WTC11 (cell line): ENCODE results near the gene C5orf15. TPM values are rescaled to one million over a fixed set of nuclear protein-coding genes. Genes with fewer than 3 reads are reported as not detected.

ENCODE experiments used
- ATAC-seq: fragments of 200-7000 bp; cut with Tn5 transposase; 2 replicates; pipeline ENCODE4 v1.10.0; 2021; ENCODE audit warnings: mild to moderate bottlenecking, moderate library complexity
- CTCF ChIA-PET: fragments of 300-600 bp; sonication (Branson Sonifier 250); formaldehyde crosslinking; loops from one replicate; lab custom pipeline; 2021; ENCODE audit warnings: antibody characterized with exemption; lab: Charles Lee
- POLR2A ChIA-PET: fragments of 350-600 bp; sonication (Branson Sonifier 250); formaldehyde crosslinking; loops from one replicate; lab custom pipeline; 2021; ENCODE audit warnings: antibody characterized with exemption; lab: Charles Lee
- DNase-seq: peaks from one replicate; pipeline ENCODE4 v3.0.0; 2021; ENCODE audit warnings: low spot score
- H3K27ac Mint-ChIP-seq: 2 replicates; pipeline ENCODE4 v1.8.0; 2021; ENCODE audit warnings: mixed read lengths
- H3K27me3 Mint-ChIP-seq: 2 replicates; pipeline ENCODE4 v1.8.0; 2021; ENCODE audit warnings: low read depth, mild to moderate bottlenecking, moderate library complexity, mixed read lengths
- H3K36me3 Mint-ChIP-seq: 2 replicates; pipeline ENCODE4 v1.8.0; 2021; ENCODE audit warnings: mixed read lengths
- H3K4me1 Mint-ChIP-seq: 2 replicates; pipeline ENCODE4 v1.8.0; 2022; ENCODE audit warnings: mixed read lengths
- H3K4me3 Mint-ChIP-seq: 2 replicates; pipeline ENCODE4 v1.8.0; 2021; ENCODE audit warnings: mild to moderate bottlenecking, moderate library complexity, mixed read lengths
- H3K9me3 Mint-ChIP-seq: 2 replicates; pipeline ENCODE4 v1.8.0; 2021; ENCODE audit warnings: mixed read lengths
- CBFB ChIP-seq: sonication (generic); formaldehyde crosslinking; IDR thresholded peaks from 2 replicates; pipeline ENCODE4 v1.8.1; 2022; ENCODE audit warnings: mild to moderate bottlenecking, low read depth, missing genetic modification reagents
- CREB1 ChIP-seq: sonication (generic); formaldehyde crosslinking; IDR thresholded peaks from 2 replicates; pipeline ENCODE4 v1.8.0; 2023; ENCODE audit warnings: mild to moderate bottlenecking, missing genetic modification reagents
- CREM ChIP-seq: sonication (generic); formaldehyde crosslinking; IDR thresholded peaks from 2 replicates; pipeline ENCODE4 v1.8.1; 2022; ENCODE audit warnings: mild to moderate bottlenecking, missing genetic modification reagents, moderate library complexity
- ELF4 ChIP-seq: sonication (generic); formaldehyde crosslinking; IDR thresholded peaks from 2 replicates; pipeline ENCODE4 v1.8.1; 2022; ENCODE audit warnings: low read depth, mild to moderate bottlenecking, moderate library complexity, missing genetic modification reagents
- ETV6 ChIP-seq: sonication (generic); formaldehyde crosslinking; IDR thresholded peaks from 2 replicates; pipeline ENCODE4 v1.8.1; 2022; ENCODE audit warnings: mild to moderate bottlenecking, missing genetic modification reagents
- FOXJ3 ChIP-seq: sonication (generic); formaldehyde crosslinking; IDR thresholded peaks from 2 replicates; pipeline ENCODE4 v1.9.0; 2021; ENCODE audit warnings: missing genetic modification reagents, mild to moderate bottlenecking, borderline replicate concordance
- MXD4 ChIP-seq: fragments of 250-450 bp; sonication (Bioruptor Pico); IDR thresholded peaks from 2 replicates; pipeline ENCODE4 v1.8.0; 2021; ENCODE audit warnings: mild to moderate bottlenecking, moderate library complexity, borderline replicate concordance
- NR1H2 ChIP-seq: sonication (generic); formaldehyde crosslinking; IDR thresholded peaks from 2 replicates; pipeline ENCODE4 v1.9.0; 2021; ENCODE audit warnings: mild to moderate bottlenecking, moderate library complexity, missing genetic modification reagents
- OVOL2 ChIP-seq: fragments of 250-450 bp; sonication (Bioruptor Pico); IDR thresholded peaks from 2 replicates; pipeline ENCODE4 v1.9.0; 2021; ENCODE audit warnings: mild to moderate bottlenecking, borderline replicate concordance
- RELA ChIP-seq: sonication (generic); formaldehyde crosslinking; IDR thresholded peaks from 2 replicates; pipeline ENCODE4 v1.8.1; 2022; ENCODE audit warnings: missing genetic modification reagents, mild to moderate bottlenecking, borderline replicate concordance
- SOX15 ChIP-seq: fragments of 250-450 bp; sonication (Bioruptor Pico); IDR thresholded peaks from 2 replicates; pipeline ENCODE4 v1.9.0; 2021; ENCODE audit warnings: mild to moderate bottlenecking
- TEAD1 ChIP-seq: sonication (generic); formaldehyde crosslinking; IDR thresholded peaks from 2 replicates; pipeline ENCODE4 v1.8.0; 2022; ENCODE audit warnings: mild to moderate bottlenecking, missing genetic modification reagents
- TP53 ChIP-seq: sonication (generic); formaldehyde crosslinking; IDR thresholded peaks from 2 replicates; pipeline ENCODE4 v1.8.1; 2023; ENCODE audit warnings: mild to moderate bottlenecking, missing genetic modification reagents
- ZNF138 ChIP-seq: sonication (generic); formaldehyde crosslinking; conservative IDR thresholded peaks from 2 replicates; pipeline ENCODE4 v1.8.1; 2022; ENCODE audit warnings: mild to moderate bottlenecking, moderate library complexity, missing genetic modification reagents
- ZNF219 ChIP-seq: sonication (generic); formaldehyde crosslinking; IDR thresholded peaks from 2 replicates; pipeline ENCODE4 v1.8.0; 2023; ENCODE audit warnings: missing genetic modification reagents, mild to moderate bottlenecking, borderline replicate concordance
- ZNF232 ChIP-seq: sonication (generic); formaldehyde crosslinking; IDR thresholded peaks from 2 replicates; pipeline ENCODE4 v1.8.0; 2022; ENCODE audit warnings: mild to moderate bottlenecking, missing genetic modification reagents
- ZNF396 ChIP-seq: fragments of 250-450 bp; sonication (Bioruptor Pico); IDR thresholded peaks from 2 replicates; pipeline ENCODE4 v1.8.0; 2021; ENCODE audit warnings: mild to moderate bottlenecking, moderate library complexity, borderline replicate concordance
- total RNA-seq: library from RNA; stranded (reverse); gene quantifications from 3 replicates; pipeline ENCODE4 v1.2.3, GENCODE V29; 2021
- TF ChIP-seq, protein P1 (sequence below): sonication (generic); formaldehyde crosslinking; IDR thresholded peaks from 2 replicates; pipeline ENCODE4 v1.8.1; 2023; ENCODE audit warnings: mild to moderate bottlenecking, moderate library complexity, missing genetic modification reagents
- TF ChIP-seq, protein P2 (sequence below): sonication (generic); formaldehyde crosslinking; IDR thresholded peaks from 2 replicates; pipeline ENCODE4 v1.8.1; 2023; ENCODE audit warnings: mild to moderate bottlenecking, missing genetic modification reagents
- TF ChIP-seq, protein P3 (sequence below): sonication (generic); formaldehyde crosslinking; IDR thresholded peaks from 2 replicates; pipeline ENCODE4 v1.8.0; 2023; ENCODE audit warnings: mild to moderate bottlenecking, missing genetic modification reagents
- TF ChIP-seq, protein P4 (sequence below): sonication (generic); formaldehyde crosslinking; IDR thresholded peaks from 2 replicates; pipeline ENCODE4 v1.8.1; 2023; ENCODE audit warnings: mild to moderate bottlenecking, missing genetic modification reagents
- TF ChIP-seq, protein P5 (sequence below): sonication (generic); formaldehyde crosslinking; IDR thresholded peaks from 2 replicates; pipeline ENCODE4 v1.8.1; 2022; ENCODE audit warnings: mild to moderate bottlenecking, moderate library complexity, missing genetic modification reagents

The C5orf15 gene
- total RNA-seq, 1 experiment from 2014 or later, result 32.7 TPM

DNA sequence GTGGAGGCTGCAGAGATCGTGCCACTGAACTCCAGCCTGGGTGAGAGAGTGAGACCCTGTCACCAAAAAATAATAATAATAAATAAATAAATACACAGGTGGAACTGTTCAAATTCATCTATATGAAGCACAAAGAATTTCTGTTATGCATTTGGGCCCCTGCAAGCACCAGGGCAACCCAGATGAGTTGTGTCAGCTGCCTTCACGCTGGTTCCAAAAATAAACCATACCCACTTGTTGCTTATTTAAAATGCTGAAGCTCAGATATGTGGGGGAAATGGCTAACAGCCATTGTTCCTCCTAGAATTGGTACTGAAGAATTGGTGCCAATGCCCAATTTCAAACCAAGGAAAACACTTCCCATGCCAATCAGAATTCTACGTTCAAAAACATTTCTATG is 10.5 kb upstream of the C5orf15 start:
- ChIA-PET POLR2A (interaction anchor here (0.7 kb wide), 1 partner anchor 709 kb away, joined by 7 read pairs; no protein-coding TSS in a partner anchor), CTCF (interaction anchor here (0.6 to 4.4 kb wide), 5 partner anchors 18 to 1456 kb away, joined by 3 to 43 read pairs (median 4); partner anchors contain the start of gene VDAC1)
- ATAC-seq (no peak), DNase-seq (no peak)
- H3K4me1 Mint-ChIP-seq, result 0 out of 2 replicates have a peak, but pooled peaks cover 3% of the 10 kb centered on the region
- no peaks in the 10 kb centered on the region for H3K27me3 Mint-ChIP-seq
- no peak overlapping the region for H3K27ac Mint-ChIP-seq
- H3K4me3 Mint-ChIP-seq, result no peak overlapping the region
- H3K9me3 Mint-ChIP-seq, result no peaks in the 10 kb centered on the region
- TF ChIP-seq NR1H2 (CRISPR knock-in tag), result no peak
- TF ChIP-seq, protein P1, sequence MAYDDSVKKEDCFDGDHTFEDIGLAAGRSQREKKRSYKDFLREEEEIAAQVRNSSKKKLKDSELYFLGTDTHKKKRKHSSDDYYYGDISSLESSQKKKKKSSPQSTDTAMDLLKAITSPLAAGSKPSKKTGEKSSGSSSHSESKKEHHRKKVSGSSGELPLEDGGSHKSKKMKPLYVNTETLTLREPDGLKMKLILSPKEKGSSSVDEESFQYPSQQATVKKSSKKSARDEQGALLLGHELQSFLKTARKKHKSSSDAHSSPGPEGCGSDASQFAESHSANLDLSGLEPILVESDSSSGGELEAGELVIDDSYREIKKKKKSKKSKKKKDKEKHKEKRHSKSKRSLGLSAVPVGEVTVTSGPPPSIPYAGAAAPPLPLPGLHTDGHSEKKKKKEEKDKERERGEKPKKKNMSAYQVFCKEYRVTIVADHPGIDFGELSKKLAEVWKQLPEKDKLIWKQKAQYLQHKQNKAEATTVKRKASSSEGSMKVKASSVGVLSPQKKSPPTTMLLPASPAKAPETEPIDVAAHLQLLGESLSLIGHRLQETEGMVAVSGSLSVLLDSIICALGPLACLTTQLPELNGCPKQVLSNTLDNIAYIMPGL (CRISPR knock-in tag), result no peak
- H3K36me3 Mint-ChIP-seq, result peaks cover 64% of the 10 kb centered on the region

DNA sequence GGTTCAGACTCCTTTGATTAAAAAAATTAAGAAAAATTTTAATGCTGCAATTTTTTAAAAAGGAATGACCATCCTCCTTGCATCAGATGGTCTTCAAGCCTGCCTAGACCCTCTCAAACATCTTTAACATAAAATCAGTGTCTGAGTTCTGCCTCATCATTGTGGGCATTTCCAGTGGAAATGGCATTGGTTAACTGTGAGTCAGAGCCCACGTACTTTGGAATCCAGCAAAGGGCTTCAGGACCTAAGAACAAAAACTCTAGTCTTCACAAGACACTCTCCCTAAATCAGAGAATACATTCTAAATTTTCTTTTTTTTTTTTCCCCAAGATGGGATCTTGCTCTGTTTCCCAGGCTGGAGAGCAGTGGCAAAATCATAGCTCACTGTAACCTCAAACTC is 9.4 kb upstream of the C5orf15 start:
- no peak for ATAC-seq
- Mint-ChIP-seq H3K36me3 (peaks cover 67% of the 10 kb centered on the region), H3K4me3 (no peak overlapping the region), H3K27me3 (no peaks in the 10 kb centered on the region), H3K9me3 (no peaks in the 10 kb centered on the region), H3K4me1 (0 out of 2 replicates have a peak, but pooled peaks cover 3% of the 10 kb centered on the region), H3K27ac (peak overlapping the region; percentile 19; the same call in 1 of the 2 replicates)
- ChIA-PET CTCF (interaction anchor here (0.6 to 4.4 kb wide), 3 partner anchors 19 to 48 kb away, joined by 3 to 43 read pairs (median 3); no protein-coding TSS in a partner anchor), POLR2A (interaction anchor here (0.8 kb wide), 1 partner anchor 8 kb away, joined by 3 read pairs; no protein-coding TSS in a partner anchor)
- no peak for DNase-seq
- no peak for TF ChIP-seq OVOL2
- TF ChIP-seq RELA (CRISPR knock-in tag), result no peak
- no peak for TF ChIP-seq CREB1 (CRISPR knock-in tag)
- TF ChIP-seq FOXJ3 (CRISPR knock-in tag), result no peak
- no peak for TF ChIP-seq ZNF232 (CRISPR knock-in tag)
- no peak for TF ChIP-seq ZNF138
- no peak for TF ChIP-seq TP53
- TF ChIP-seq SOX15, result no peak
- TF ChIP-seq, protein P2, sequence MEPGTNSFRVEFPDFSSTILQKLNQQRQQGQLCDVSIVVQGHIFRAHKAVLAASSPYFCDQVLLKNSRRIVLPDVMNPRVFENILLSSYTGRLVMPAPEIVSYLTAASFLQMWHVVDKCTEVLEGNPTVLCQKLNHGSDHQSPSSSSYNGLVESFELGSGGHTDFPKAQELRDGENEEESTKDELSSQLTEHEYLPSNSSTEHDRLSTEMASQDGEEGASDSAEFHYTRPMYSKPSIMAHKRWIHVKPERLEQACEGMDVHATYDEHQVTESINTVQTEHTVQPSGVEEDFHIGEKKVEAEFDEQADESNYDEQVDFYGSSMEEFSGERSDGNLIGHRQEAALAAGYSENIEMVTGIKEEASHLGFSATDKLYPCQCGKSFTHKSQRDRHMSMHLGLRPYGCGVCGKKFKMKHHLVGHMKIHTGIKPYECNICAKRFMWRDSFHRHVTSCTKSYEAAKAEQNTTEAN, result no peak
- no peak for TF ChIP-seq ZNF219
- TF ChIP-seq CBFB (CRISPR knock-in tag), result no peak
- TF ChIP-seq CREM (CRISPR knock-in tag), result no peak
- TF ChIP-seq ELF4, result no peak
- no peak for TF ChIP-seq ETV6 (CRISPR knock-in tag)
- no peak for TF ChIP-seq MXD4 (CRISPR knock-in tag)
- TF ChIP-seq, protein P3, sequence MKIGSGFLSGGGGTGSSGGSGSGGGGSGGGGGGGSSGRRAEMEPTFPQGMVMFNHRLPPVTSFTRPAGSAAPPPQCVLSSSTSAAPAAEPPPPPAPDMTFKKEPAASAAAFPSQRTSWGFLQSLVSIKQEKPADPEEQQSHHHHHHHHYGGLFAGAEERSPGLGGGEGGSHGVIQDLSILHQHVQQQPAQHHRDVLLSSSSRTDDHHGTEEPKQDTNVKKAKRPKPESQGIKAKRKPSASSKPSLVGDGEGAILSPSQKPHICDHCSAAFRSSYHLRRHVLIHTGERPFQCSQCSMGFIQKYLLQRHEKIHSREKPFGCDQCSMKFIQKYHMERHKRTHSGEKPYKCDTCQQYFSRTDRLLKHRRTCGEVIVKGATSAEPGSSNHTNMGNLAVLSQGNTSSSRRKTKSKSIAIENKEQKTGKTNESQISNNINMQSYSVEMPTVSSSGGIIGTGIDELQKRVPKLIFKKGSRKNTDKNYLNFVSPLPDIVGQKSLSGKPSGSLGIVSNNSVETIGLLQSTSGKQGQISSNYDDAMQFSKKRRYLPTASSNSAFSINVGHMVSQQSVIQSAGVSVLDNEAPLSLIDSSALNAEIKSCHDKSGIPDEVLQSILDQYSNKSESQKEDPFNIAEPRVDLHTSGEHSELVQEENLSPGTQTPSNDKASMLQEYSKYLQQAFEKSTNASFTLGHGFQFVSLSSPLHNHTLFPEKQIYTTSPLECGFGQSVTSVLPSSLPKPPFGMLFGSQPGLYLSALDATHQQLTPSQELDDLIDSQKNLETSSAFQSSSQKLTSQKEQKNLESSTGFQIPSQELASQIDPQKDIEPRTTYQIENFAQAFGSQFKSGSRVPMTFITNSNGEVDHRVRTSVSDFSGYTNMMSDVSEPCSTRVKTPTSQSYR (CRISPR knock-in tag), result no peak
- TF ChIP-seq, protein P4, sequence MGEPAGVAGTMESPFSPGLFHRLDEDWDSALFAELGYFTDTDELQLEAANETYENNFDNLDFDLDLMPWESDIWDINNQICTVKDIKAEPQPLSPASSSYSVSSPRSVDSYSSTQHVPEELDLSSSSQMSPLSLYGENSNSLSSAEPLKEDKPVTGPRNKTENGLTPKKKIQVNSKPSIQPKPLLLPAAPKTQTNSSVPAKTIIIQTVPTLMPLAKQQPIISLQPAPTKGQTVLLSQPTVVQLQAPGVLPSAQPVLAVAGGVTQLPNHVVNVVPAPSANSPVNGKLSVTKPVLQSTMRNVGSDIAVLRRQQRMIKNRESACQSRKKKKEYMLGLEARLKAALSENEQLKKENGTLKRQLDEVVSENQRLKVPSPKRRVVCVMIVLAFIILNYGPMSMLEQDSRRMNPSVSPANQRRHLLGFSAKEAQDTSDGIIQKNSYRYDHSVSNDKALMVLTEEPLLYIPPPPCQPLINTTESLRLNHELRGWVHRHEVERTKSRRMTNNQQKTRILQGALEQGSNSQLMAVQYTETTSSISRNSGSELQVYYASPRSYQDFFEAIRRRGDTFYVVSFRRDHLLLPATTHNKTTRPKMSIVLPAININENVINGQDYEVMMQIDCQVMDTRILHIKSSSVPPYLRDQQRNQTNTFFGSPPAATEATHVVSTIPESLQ (CRISPR knock-in tag), result no peak
- TF ChIP-seq, protein P5, sequence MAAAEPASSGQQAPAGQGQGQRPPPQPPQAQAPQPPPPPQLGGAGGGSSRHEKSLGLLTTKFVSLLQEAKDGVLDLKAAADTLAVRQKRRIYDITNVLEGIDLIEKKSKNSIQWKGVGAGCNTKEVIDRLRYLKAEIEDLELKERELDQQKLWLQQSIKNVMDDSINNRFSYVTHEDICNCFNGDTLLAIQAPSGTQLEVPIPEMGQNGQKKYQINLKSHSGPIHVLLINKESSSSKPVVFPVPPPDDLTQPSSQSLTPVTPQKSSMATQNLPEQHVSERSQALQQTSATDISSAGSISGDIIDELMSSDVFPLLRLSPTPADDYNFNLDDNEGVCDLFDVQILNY (CRISPR knock-in tag), result no peak
- no peak for TF ChIP-seq TEAD1
- TF ChIP-seq ZNF396 (CRISPR knock-in tag), result no peak
